ACC112 (cell line): ENCODE measurements around the gene CST9.
"Not testable (repeated sequence)": the region's sequence is repeated elsewhere in the genome, so short reads cannot be mapped to it uniquely, and the experiment has no call there.

Source experiments
- H2AFZ ChIP-seq: fragments of 200-600 bp; sonication (generic); one replicate; pipeline ENCODE4 v1.6.0; 2017; ENCODE audit warnings: antibody characterized with exemption, low read length; ENCODE audit not compliant: unreplicated experiment
- H3K27ac ChIP-seq: fragments of 200-600 bp; sonication (generic); 2 replicates; pipeline ENCODE4 v1.5.1; 2014; ENCODE audit warnings: low read depth, mild to moderate bottlenecking, antibody characterized with exemption, low read length, moderate library complexity
- H3K27me3 ChIP-seq: fragments of 200-600 bp; sonication (generic); 2 replicates; pipeline ENCODE4 v1.6.1; 2014; ENCODE audit warnings: mild to moderate bottlenecking, antibody characterized with exemption, low read length, moderate library complexity, mixed read lengths; ENCODE audit not compliant: insufficient read depth
- H3K36me3 ChIP-seq: fragments of 200-600 bp; sonication (generic); 2 replicates; pipeline ENCODE4 v1.6.1; 2016; ENCODE audit warnings: mild to moderate bottlenecking, antibody characterized with exemption, low read length, moderate library complexity, mixed read lengths; ENCODE audit not compliant: insufficient read depth
- H3K4me1 ChIP-seq: fragments of 200-600 bp; sonication (generic); one replicate; pipeline ENCODE4 v1.6.1; 2016; ENCODE audit warnings: low read length, mixed read lengths; ENCODE audit not compliant: insufficient read depth, unreplicated experiment, control insufficient read depth
- H3K4me3 ChIP-seq: fragments of 200-600 bp; sonication (generic); 2 replicates; pipeline ENCODE4 v1.5.1; 2014; ENCODE audit warnings: mild to moderate bottlenecking, low read depth, low read length
- H3K79me2 ChIP-seq: fragments of 200-600 bp; sonication (generic); one replicate; pipeline ENCODE4 v1.6.0; 2016; ENCODE audit warnings: low read length; ENCODE audit not compliant: control insufficient read depth, unreplicated experiment, insufficient read depth

CST9 gene

GRCh38 chr20:23623666-23624323 lies 18.1 kb upstream of the CST9 start:
- H3K36me3 ChIP-seq: no peaks in the 10 kb centered on the region
- H2AFZ ChIP-seq: peak overlapping the region; percentile 64
- peak overlapping the region; percentile 100 for H3K27ac ChIP-seq
- no peaks in the 10 kb centered on the region for H3K79me2 ChIP-seq
- no peaks in the 10 kb centered on the region for H3K27me3 ChIP-seq
- peak overlapping the region; percentile 18; the same call in 1 of the 2 replicates for H3K4me3 ChIP-seq
- peaks cover 52% of the 10 kb centered on the region for H3K4me1 ChIP-seq

- H2AFZ ChIP-seq: peak overlapping the region; percentile 3
- peak overlapping the region; percentile 65 for H3K4me3 ChIP-seq
- H3K27me3 ChIP-seq: no peaks in the 10 kb centered on the region
- H3K79me2 ChIP-seq: no peaks in the 10 kb centered on the region
- H3K27ac ChIP-seq: peak overlapping the region; percentile 100
- no peaks in the 10 kb centered on the region for H3K36me3 ChIP-seq
- peaks cover 44% of the 10 kb centered on the region for H3K4me1 ChIP-seq
These were observed 17.2 kb upstream of the CST9 start for GRCh38 chr20:23622839-23623343.

GRCh38 chr20:23622401-23622800 lies 16.7 kb upstream of the CST9 start:
- Histone ChIP-seq H3K27ac (peak overlapping the region; percentile 100), H3K4me3 (peak overlapping the region; percentile 65), H3K4me1 (peaks cover 44% of the 10 kb centered on the region)
- H3K27me3 ChIP-seq, H2AFZ ChIP-seq, H3K36me3 ChIP-seq, H3K79me2 ChIP-seq: not testable (repeated sequence)

DNA sequence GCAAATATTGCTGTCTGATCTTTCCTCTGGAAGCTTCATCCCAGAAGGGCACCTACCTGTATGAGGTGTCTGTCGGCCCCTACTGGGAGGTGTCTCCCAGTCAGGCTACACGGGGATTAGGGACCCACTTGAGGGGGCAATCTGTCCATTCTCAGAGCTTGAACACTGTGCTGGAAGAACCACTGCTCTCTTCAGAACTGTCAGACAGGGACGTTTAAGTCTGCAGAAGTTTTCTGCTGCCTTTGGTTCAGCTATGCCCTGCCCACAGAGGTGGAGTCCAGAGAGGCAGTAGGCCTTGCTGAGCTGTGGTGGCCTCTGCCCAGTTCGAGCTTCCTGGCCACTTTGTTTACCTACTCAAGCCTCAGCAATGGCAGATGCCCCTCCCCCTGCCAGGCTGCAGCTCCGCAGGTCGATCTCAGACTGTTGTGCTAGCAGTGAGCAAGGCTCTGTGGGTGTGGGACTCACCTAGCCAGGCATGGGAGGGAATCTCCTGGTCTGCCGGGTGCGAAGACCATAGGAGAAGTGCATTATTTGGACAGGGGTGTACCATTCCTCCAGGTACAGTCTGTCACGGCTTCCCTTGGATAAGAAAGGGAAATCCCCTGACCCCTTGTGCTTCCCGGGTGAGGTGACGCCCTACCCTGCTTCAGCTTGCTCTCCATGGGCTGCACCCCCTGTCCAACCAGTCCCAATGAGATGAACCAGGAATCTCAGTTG lies 15.1 kb upstream of the CST9 start:
- peaks cover 37% of the 10 kb centered on the region for H3K4me1 ChIP-seq
- H3K36me3 ChIP-seq, H3K79me2 ChIP-seq, H3K27ac ChIP-seq, H2AFZ ChIP-seq, H3K27me3 ChIP-seq, H3K4me3 ChIP-seq: not testable (repeated sequence)

DNA sequence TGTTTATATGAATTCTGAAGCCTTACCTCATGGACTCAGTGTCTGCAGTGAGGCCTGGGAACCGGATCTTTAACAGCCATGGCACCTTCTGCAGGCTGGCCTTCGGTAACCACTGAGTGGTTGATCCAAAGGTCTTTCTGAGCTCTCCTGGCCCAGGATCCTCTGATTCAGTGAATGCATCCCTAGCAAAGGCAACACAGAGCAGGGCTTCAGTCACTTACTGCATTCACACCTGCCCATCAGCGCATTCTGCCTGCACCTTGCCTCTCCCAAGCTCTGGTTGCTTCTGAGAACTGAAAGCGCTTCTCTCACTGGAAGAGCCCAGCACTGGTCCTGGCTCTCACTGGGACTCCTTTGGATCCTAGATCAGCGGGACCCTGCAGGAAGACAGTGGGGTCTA lies 8.4 kb upstream of the CST9 start:
- Histone ChIP-seq H3K79me2 (no peaks in the 10 kb centered on the region), H2AFZ (no peak overlapping the region), H3K36me3 (no peaks in the 10 kb centered on the region), H3K27me3 (no peaks in the 10 kb centered on the region), H3K27ac (no peak overlapping the region), H3K4me1 (no peaks in the 10 kb centered on the region), H3K4me3 (no peak overlapping the region)

DNA sequence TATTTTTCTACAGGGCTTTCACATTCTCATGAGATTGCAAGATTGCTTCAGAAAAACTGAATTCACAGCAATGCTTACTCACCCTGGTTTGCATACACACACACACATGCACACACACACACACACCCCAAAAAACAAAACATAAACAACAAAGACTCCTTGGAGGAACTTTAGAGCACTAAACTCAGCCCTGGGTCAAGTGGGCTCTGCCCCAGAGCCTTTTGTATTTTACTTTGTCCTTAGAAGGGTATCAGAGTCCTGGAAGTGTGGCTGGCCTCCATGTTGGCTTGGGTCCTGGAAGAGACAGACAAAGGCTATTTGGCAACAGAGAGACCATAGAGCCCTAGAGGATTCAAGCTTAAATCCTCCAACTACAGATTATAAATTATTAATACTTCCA lies 8.0 kb upstream of the CST9 start:
- Histone ChIP-seq H3K36me3 (no peaks in the 10 kb centered on the region), H3K4me3 (no peak overlapping the region), H3K27me3 (no peaks in the 10 kb centered on the region), H2AFZ (no peak overlapping the region), H3K79me2 (no peaks in the 10 kb centered on the region), H3K4me1 (no peaks in the 10 kb centered on the region), H3K27ac (no peak overlapping the region)

DNA sequence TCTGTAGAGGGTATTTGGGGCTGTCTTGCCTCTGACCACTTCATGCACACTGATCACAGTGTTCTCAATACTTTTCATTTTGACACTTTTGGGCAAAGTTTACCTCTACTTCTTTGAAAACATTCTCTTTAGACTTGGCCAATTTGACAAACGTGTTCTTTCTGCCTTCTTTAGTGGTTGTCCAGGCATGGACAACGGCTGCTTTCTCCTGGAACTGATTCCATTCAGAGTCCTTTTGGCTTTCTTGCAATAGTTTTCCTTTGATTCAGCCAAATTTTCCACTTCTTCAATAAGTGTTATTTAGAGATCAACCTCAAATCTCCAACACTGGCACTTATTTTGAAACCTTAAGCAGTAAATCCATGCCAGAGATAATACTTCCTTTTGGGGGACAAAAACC lies 6.7 kb upstream of the CST9 start:
- H3K79me2 ChIP-seq: no peaks in the 10 kb centered on the region
- no peak overlapping the region for H3K27ac ChIP-seq
- H3K4me3 ChIP-seq: no peak overlapping the region
- no peaks in the 10 kb centered on the region for H3K36me3 ChIP-seq
- H2AFZ ChIP-seq: no peak overlapping the region
- no peaks in the 10 kb centered on the region for H3K27me3 ChIP-seq
- no peaks in the 10 kb centered on the region for H3K4me1 ChIP-seq

DNA sequence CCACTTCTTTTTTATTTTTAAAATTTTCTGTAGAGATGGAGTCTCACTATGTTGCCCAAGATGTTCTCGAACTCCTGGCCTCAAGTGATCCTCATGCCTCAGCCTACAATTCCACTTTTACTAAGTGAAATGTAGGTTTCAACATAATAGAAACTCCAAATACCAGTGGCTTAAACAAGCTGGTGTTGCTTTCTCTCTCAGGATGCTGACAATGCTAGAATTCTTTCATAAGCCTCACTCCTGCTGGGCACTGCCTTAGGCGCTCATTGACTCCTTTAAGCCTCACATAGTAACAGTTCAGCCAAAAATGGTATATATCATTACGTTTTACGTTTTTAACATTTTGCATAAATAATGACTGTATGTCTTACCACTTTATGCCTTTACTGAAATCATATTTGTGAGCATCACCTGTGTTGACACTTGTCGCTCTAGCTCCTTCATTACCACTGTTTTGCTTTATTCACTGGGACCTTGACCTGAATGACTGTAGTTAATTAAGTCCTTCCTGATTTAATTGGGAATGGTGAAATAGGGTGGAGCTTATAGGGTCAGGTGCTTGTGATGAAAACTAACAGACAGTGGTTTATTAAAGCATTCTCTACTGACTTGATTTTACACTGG lies 3.9 kb upstream of the CST9 start:
- Histone ChIP-seq H3K36me3 (no peaks in the 10 kb centered on the region), H3K4me1 (peaks cover 3% of the 10 kb centered on the region), H3K27ac (no peak overlapping the region), H2AFZ (no peak overlapping the region), H3K4me3 (no peak overlapping the region), H3K27me3 (no peaks in the 10 kb centered on the region), H3K79me2 (no peaks in the 10 kb centered on the region)

GRCh38 chr20:23608251-23608846 lies 2.6 kb upstream of the CST9 start:
- Histone ChIP-seq H2AFZ (no peak overlapping the region), H3K27me3 (no peaks in the 10 kb centered on the region)

DNA sequence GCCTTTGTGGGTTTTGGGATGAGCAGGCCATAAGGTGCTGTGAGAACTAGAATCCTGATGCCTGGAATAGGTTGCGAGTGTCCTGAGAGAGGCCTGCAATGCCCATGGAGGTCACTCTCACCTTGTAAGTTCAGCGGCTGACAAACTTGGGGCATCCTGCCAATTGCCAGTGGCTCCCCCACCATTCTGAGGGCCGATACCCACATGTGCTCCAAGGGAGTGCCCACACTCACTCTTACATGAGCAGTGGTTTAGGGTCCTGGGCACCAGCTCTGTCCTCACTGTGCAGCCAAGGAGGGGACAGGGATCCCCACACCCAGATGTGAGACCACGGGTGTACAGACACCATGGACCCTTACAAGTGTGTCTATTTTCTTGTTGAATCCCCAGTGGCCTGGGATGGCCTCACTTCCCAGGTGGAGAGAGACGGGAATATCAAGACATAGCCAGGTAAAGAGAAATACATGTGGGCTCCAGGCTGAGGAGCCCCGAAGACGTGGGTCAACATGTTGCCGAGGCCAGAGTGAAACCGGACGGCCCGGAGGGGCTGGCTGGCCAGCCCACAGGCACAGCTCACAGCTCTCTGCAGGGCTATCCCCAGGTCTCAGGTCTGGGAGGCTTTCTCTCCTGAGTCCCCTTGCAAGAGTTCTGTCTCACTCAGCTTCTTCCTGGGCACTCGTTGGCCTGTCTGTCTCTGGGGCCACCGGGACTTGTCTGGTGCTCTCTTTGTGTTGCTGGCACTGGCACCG lies 2.0 kb upstream of the CST9 start:
- Histone ChIP-seq H2AFZ (no peak overlapping the region), H3K27ac (no peak overlapping the region), H3K27me3 (peaks cover 2% of the 10 kb centered on the region), H3K79me2 (no peaks in the 10 kb centered on the region), H3K4me3 (no peak overlapping the region), H3K4me1 (peaks cover 3% of the 10 kb centered on the region), H3K36me3 (no peaks in the 10 kb centered on the region)

More at GRCh38 chr20:23608251-23608846, 2.6 kb upstream of the CST9 start:
- Histone ChIP-seq H3K79me2 (no peaks in the 10 kb centered on the region), H3K27ac (no peak overlapping the region), H3K36me3 (no peaks in the 10 kb centered on the region), H3K4me3 (no peak overlapping the region), H3K4me1 (peaks cover 3% of the 10 kb centered on the region)
